Measurements from ENCODE around the gene MRPL53.

The MRPL53 gene

DNA sequence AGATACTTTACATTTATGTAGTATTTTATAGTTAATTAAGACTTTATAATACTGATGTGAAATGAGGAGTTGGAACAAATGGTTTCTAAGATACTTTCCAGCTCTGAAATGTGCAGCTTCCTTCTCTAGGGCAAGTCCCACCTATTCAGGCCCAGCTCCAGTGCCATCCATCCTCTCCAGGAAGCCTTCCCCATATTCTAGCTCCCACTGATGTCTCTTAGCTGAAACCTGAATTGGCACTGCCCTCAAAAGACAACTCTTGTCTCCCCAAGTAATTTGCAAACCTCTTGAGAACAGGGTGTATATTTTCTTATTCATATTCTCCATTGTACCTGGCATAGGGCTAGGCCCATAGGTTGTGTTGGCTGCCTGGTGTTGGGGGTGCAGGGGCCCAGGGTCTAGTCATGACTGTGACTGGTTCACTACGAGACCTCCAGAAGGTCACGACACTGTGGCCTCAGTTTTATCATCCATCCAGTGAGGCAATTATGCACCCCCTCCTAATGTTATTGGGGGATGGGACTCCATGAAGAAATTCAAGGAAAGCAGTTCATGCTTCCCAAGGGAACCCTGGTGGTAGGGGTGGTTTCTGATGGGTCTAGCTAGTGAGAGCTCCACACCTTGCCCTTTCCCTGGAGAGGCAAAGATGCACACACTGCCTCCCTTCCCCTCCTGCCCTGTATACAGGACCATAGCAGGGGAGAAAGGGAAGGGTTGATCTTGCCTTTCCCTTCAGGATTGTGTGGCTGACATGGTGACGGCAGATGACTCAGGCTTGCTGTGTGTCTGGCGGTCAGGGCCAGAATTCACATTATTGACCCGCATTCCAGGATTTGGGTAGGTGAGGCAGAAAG lies 48.1 kb downstream of the MRPL53 start:
- DNase-seq: no peak

DNA sequence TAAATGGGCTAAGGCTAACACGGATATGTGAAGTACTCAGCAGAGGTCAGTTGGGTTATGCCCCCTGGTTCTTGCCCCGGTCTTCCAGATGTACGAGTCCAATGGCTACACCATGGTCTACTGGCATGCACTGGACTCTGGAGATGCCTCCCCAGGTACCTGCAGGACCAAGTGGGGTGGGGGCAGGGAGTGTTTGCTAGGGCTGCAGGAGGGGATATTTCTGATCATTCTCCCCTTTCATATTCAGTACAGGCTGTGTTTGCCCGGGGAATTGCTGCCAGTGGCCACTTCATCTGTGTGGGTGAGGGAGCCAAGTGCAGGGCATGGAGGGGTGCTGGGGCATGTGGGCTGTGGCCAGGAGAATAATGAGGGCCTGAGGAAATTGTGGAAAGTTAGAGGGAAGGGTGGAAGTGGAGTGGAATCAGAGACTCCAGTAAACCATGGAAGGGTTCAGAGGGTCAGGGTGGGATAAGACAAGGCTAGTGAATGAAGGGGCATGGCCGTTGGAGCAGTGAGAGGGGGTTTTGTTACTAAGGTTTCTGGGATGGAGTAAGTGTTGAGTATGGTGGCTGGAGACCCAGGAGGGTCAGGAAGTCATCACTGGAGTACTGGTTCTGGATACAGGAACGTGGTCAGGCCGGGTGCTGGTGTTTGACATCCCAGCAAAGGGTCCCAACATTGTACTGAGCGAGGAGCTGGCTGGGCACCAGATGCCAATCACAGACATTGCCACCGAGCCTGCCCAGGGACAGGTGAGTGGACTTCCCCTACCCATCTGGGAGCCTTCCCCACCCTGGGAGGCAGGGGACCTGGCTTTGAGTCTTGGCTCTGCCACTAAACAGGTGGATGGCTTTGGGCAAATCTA lies 49.0 kb downstream of the MRPL53 start:
- DNase-seq: no peak

Data from T1000 (cell line).